ENCODE measurements around the gene ZNF609.

ZNF609 gene

GRCh38 chr15:64441852-64442251 lies 18.5 kb upstream of the ZNF609 start:
- H3K79me2 ChIP-seq (ENCODE audit: control insufficient read depth, insufficient read depth, low read length) = no peaks in the 10 kb centered on the region
- H3K27me3 ChIP-seq (ENCODE audit: insufficient read depth, low read length, poor library complexity) = no peaks in the 10 kb centered on the region
- no peak overlapping the region for H2BK5ac ChIP-seq (ENCODE audit: low read length)
- DNase-seq = no peak
- no peak overlapping the region for H3K23ac ChIP-seq (ENCODE audit: low read length)
- no peak overlapping the region for H2BK120ac ChIP-seq (ENCODE audit: low read depth, low read length)
- H3K27ac ChIP-seq (ENCODE audit: low read depth, low read length) = no peak overlapping the region
- H2BK15ac ChIP-seq (replicated peaks; ENCODE audit: low read depth) = no peak overlapping the region
- no peak overlapping the region for H3K9ac ChIP-seq (ENCODE audit: low read length)
- H3K36me3 ChIP-seq (ENCODE audit: control insufficient read depth, insufficient read depth, low read length) = no peaks in the 10 kb centered on the region
- no peak overlapping the region for H4K8ac ChIP-seq (ENCODE audit: low read depth, low read length)
- no peak overlapping the region for H3K4me2 ChIP-seq (ENCODE audit: low read length)
- WGBS (ENCODE audit: extremely low coverage, insufficient coverage, low lambda C conversion rate) = no CpG with 5 or more reads among the region's 3 CpGs
- H4K5ac ChIP-seq (ENCODE audit: low read length) = no peak overlapping the region
- peaks cover 4% of the 10 kb centered on the region for H3K4me1 ChIP-seq (ENCODE audit: control insufficient read depth, low read depth, low read length)
- no peaks in the 10 kb centered on the region for H3K79me1 ChIP-seq (ENCODE audit: low read length)
- H2AK5ac ChIP-seq (ENCODE audit: low read length) = no peak overlapping the region
- H3K4ac ChIP-seq (ENCODE audit: low read depth, low read length) = no peak overlapping the region
- H3K4me3 ChIP-seq (ENCODE audit: low read length) = no peak overlapping the region
- H3K56ac ChIP-seq (ENCODE audit: low read length) = no peak overlapping the region
- no peak overlapping the region for H3K18ac ChIP-seq (ENCODE audit: low read length)

GRCh38 chr15:64443016-64443415 lies 17.4 kb upstream of the ZNF609 start:
- Histone ChIP-seq H3K27ac (ENCODE audit: low read depth, low read length) (no peak overlapping the region), H2BK120ac (ENCODE audit: low read depth, low read length) (no peak overlapping the region), H2BK5ac (ENCODE audit: low read length) (no peak overlapping the region), H3K36me3 (ENCODE audit: control insufficient read depth, insufficient read depth, low read length) (no peaks in the 10 kb centered on the region), H3K27me3 (ENCODE audit: insufficient read depth, low read length, poor library complexity) (no peaks in the 10 kb centered on the region), H3K4me2 (ENCODE audit: low read length) (no peak overlapping the region), H3K9ac (ENCODE audit: low read length) (no peak overlapping the region), H3K4ac (ENCODE audit: low read depth, low read length) (no peak overlapping the region), H3K18ac (ENCODE audit: low read length) (no peak overlapping the region), H4K8ac (ENCODE audit: low read depth, low read length) (no peak overlapping the region), H3K79me1 (ENCODE audit: low read length) (no peaks in the 10 kb centered on the region), H2BK15ac (replicated peaks; ENCODE audit: low read depth) (no peak overlapping the region), H3K4me1 (ENCODE audit: control insufficient read depth, low read depth, low read length) (peaks cover 4% of the 10 kb centered on the region), H2AK5ac (ENCODE audit: low read length) (no peak overlapping the region), H4K5ac (ENCODE audit: low read length) (no peak overlapping the region), H3K4me3 (ENCODE audit: low read length) (no peak overlapping the region), H3K79me2 (ENCODE audit: control insufficient read depth, insufficient read depth, low read length) (no peaks in the 10 kb centered on the region), H3K56ac (ENCODE audit: low read length) (no peak overlapping the region), H3K23ac (ENCODE audit: low read length) (no peak overlapping the region)
- DNase-seq = no peak
- no CpG with 5 or more reads among the region's 2 CpGs for WGBS (ENCODE audit: extremely low coverage, insufficient coverage, low lambda C conversion rate)

GRCh38 chr15:64443747-64444621 lies 16.4 kb upstream of the ZNF609 start:
- no peak overlapping the region for H2BK15ac ChIP-seq (replicated peaks; ENCODE audit: low read depth)
- H2BK120ac ChIP-seq (ENCODE audit: low read depth, low read length) = no peak overlapping the region
- H3K4me3 ChIP-seq (ENCODE audit: low read length) = no peak overlapping the region
- no peak overlapping the region for H3K9ac ChIP-seq (ENCODE audit: low read length)
- no CpG with 5 or more reads among the region's 3 CpGs for WGBS (ENCODE audit: extremely low coverage, insufficient coverage, low lambda C conversion rate)
- H3K4me2 ChIP-seq (ENCODE audit: low read length) = no peak overlapping the region
- no peak overlapping the region for H4K8ac ChIP-seq (ENCODE audit: low read depth, low read length)
- H3K27ac ChIP-seq (ENCODE audit: low read depth, low read length) = no peak overlapping the region
- H3K4ac ChIP-seq (ENCODE audit: low read depth, low read length) = no peak overlapping the region
- H3K36me3 ChIP-seq (ENCODE audit: control insufficient read depth, insufficient read depth, low read length) = no peaks in the 10 kb centered on the region
- no peaks in the 10 kb centered on the region for H3K4me1 ChIP-seq (ENCODE audit: control insufficient read depth, low read depth, low read length)
- H3K79me2 ChIP-seq (ENCODE audit: control insufficient read depth, insufficient read depth, low read length) = no peaks in the 10 kb centered on the region
- no peak overlapping the region for H3K56ac ChIP-seq (ENCODE audit: low read length)
- H3K27me3 ChIP-seq (ENCODE audit: insufficient read depth, low read length, poor library complexity) = no peaks in the 10 kb centered on the region
- no peak overlapping the region for H2BK5ac ChIP-seq (ENCODE audit: low read length)
- DNase-seq = no peak
- H4K5ac ChIP-seq (ENCODE audit: low read length) = no peak overlapping the region
- no peak overlapping the region for H3K23ac ChIP-seq (ENCODE audit: low read length)
- H2AK5ac ChIP-seq (ENCODE audit: low read length) = no peak overlapping the region
- H3K79me1 ChIP-seq (ENCODE audit: low read length) = no peaks in the 10 kb centered on the region
- no peak overlapping the region for H3K18ac ChIP-seq (ENCODE audit: low read length)

GRCh38 chr15:64444836-64445235 lies 15.5 kb upstream of the ZNF609 start:
- H2BK15ac ChIP-seq (replicated peaks; ENCODE audit: low read depth) = no peak overlapping the region
- no peak overlapping the region for H4K8ac ChIP-seq (ENCODE audit: low read depth, low read length)
- H3K4ac ChIP-seq (ENCODE audit: low read depth, low read length) = no peak overlapping the region
- H3K27me3 ChIP-seq (ENCODE audit: insufficient read depth, low read length, poor library complexity) = no peaks in the 10 kb centered on the region
- H3K56ac ChIP-seq (ENCODE audit: low read length) = no peak overlapping the region
- H3K23ac ChIP-seq (ENCODE audit: low read length) = no peak overlapping the region
- no peak overlapping the region for H3K18ac ChIP-seq (ENCODE audit: low read length)
- H3K4me1 ChIP-seq (ENCODE audit: control insufficient read depth, low read depth, low read length) = no peaks in the 10 kb centered on the region
- DNase-seq = no peak
- no peak overlapping the region for H2AK5ac ChIP-seq (ENCODE audit: low read length)
- no peaks in the 10 kb centered on the region for H3K79me1 ChIP-seq (ENCODE audit: low read length)
- H3K36me3 ChIP-seq (ENCODE audit: control insufficient read depth, insufficient read depth, low read length) = no peaks in the 10 kb centered on the region
- H3K9ac ChIP-seq (ENCODE audit: low read length) = no peak overlapping the region
- H2BK120ac ChIP-seq (ENCODE audit: low read depth, low read length) = no peak overlapping the region
- H3K4me3 ChIP-seq (ENCODE audit: low read length) = no peak overlapping the region
- no peaks in the 10 kb centered on the region for H3K79me2 ChIP-seq (ENCODE audit: control insufficient read depth, insufficient read depth, low read length)
- no peak overlapping the region for H3K4me2 ChIP-seq (ENCODE audit: low read length)
- H2BK5ac ChIP-seq (ENCODE audit: low read length) = no peak overlapping the region
- no peak overlapping the region for H4K5ac ChIP-seq (ENCODE audit: low read length)
- H3K27ac ChIP-seq (ENCODE audit: low read depth, low read length) = no peak overlapping the region

- Histone ChIP-seq H3K36me3 (ENCODE audit: control insufficient read depth, insufficient read depth, low read length) (no peaks in the 10 kb centered on the region), H2AK5ac (ENCODE audit: low read length) (no peak overlapping the region), H3K56ac (ENCODE audit: low read length) (no peak overlapping the region), H3K79me2 (ENCODE audit: control insufficient read depth, insufficient read depth, low read length) (no peaks in the 10 kb centered on the region), H3K27me3 (ENCODE audit: insufficient read depth, low read length, poor library complexity) (no peaks in the 10 kb centered on the region), H4K5ac (ENCODE audit: low read length) (no peak overlapping the region), H3K4me1 (ENCODE audit: control insufficient read depth, low read depth, low read length) (no peaks in the 10 kb centered on the region), H3K9ac (ENCODE audit: low read length) (no peak overlapping the region), H3K27ac (ENCODE audit: low read depth, low read length) (no peak overlapping the region), H3K4me3 (ENCODE audit: low read length) (no peak overlapping the region), H4K8ac (ENCODE audit: low read depth, low read length) (no peak overlapping the region), H3K4ac (ENCODE audit: low read depth, low read length) (no peak overlapping the region), H2BK15ac (replicated peaks; ENCODE audit: low read depth) (no peak overlapping the region), H3K18ac (ENCODE audit: low read length) (no peak overlapping the region), H3K79me1 (ENCODE audit: low read length) (no peaks in the 10 kb centered on the region), H2BK120ac (ENCODE audit: low read depth, low read length) (no peak overlapping the region), H2BK5ac (ENCODE audit: low read length) (no peak overlapping the region), H3K4me2 (ENCODE audit: low read length) (no peak overlapping the region), H3K23ac (ENCODE audit: low read length) (no peak overlapping the region)
- no peak for DNase-seq
- WGBS (ENCODE audit: extremely low coverage, insufficient coverage, low lambda C conversion rate) = no CpG with 5 or more reads among the region's 6 CpGs
Measured at GRCh38 chr15:64447536-64448315, 12.7 kb upstream of the ZNF609 start.

All from mesendoderm (in vitro differentiated cells).